ENCODE measurements around the gene PTPRK. TPM values are rescaled to one million over a fixed set of nuclear protein-coding genes. Genes with fewer than 3 reads are reported as not detected.

PTPRK gene
- total and polyA plus RNA-seq, 8 donors: 57.0 to 90.4 (median 78.6) TPM

GRCh38 chr6:128282961-128283360 lies 237.4 kb downstream of the PTPRK start:
- ATAC-seq (no peak), DNase-seq (no peak)
- Histone ChIP-seq H3K4me3 (no peak overlapping the region), H3K9me3 (no peaks in the 10 kb centered on the region), H3K36me3 (no peaks in the 10 kb centered on the region), H3K27me3 (no peaks in the 10 kb centered on the region), H3K27ac (no peak overlapping the region), H3K4me1 (no peaks in the 10 kb centered on the region)
- TF ChIP-seq CTCF (IDR thresholded peaks at IDR 0.05): no peak
- intact Hi-C loops (cut with DNase I): no loop called here

- intact Hi-C loops (cut with DNase I): no loop called here
- Histone ChIP-seq H3K4me3 (no peak overlapping the region), H3K27me3 (no peaks in the 10 kb centered on the region), H3K9me3 (no peaks in the 10 kb centered on the region), H3K36me3 (no peaks in the 10 kb centered on the region), H3K27ac (no peak overlapping the region), H3K4me1 (no peaks in the 10 kb centered on the region)
- DNase-seq: no peak
- TF ChIP-seq CTCF (IDR thresholded peaks at IDR 0.05): no peak
- ATAC-seq: no peak
Observed at GRCh38 chr6:128280960-128281359, 239.4 kb downstream of the PTPRK start.

- no peak for ATAC-seq
- TF ChIP-seq CTCF (IDR thresholded peaks at IDR 0.05): no peak
- H3K27ac ChIP-seq: no peak overlapping the region
- H3K4me3 ChIP-seq: no peak overlapping the region
- DNase-seq: no peak
- no peaks in the 10 kb centered on the region for H3K36me3 ChIP-seq
- no peaks in the 10 kb centered on the region for H3K4me1 ChIP-seq
- H3K27me3 ChIP-seq: no peaks in the 10 kb centered on the region
- no peaks in the 10 kb centered on the region for H3K9me3 ChIP-seq
- intact Hi-C loops (cut with DNase I): no loop called here
Observed at GRCh38 chr6:128280066-128280465, 240.3 kb downstream of the PTPRK start.

- H3K27me3 ChIP-seq: no peaks in the 10 kb centered on the region
- H3K27ac ChIP-seq: no peak overlapping the region
- H3K36me3 ChIP-seq: no peaks in the 10 kb centered on the region
- no peaks in the 10 kb centered on the region for H3K4me1 ChIP-seq
- ATAC-seq: no peak
- TF ChIP-seq CTCF (IDR thresholded peaks at IDR 0.05): no peak
- H3K4me3 ChIP-seq: no peak overlapping the region
- DNase-seq: no peak
- H3K9me3 ChIP-seq: no peaks in the 10 kb centered on the region
- intact Hi-C loops (cut with DNase I): no loop called here
Observed at GRCh38 chr6:128278836-128279235, 241.6 kb downstream of the PTPRK start.

GRCh38 chr6:128277379-128277778 lies 243.0 kb downstream of the PTPRK start:
- intact Hi-C loops (cut with DNase I): no loop called here
- H3K36me3 ChIP-seq: no peaks in the 10 kb centered on the region

More at GRCh38 chr6:128277379-128277778, 243.0 kb downstream of the PTPRK start:
- no peak for ATAC-seq
- Histone ChIP-seq H3K27ac (no peak overlapping the region), H3K27me3 (no peaks in the 10 kb centered on the region), H3K4me3 (no peak overlapping the region), H3K4me1 (no peaks in the 10 kb centered on the region), H3K9me3 (no peaks in the 10 kb centered on the region)
- TF ChIP-seq CTCF (IDR thresholded peaks at IDR 0.05): no peak
- no peak for DNase-seq

All from left lung (tissue), 10 donors.